Breast epithelium (tissue), 4 donors: ENCODE results near the gene THTPA. TPM values are rescaled to one million over a fixed set of nuclear protein-coding genes. Genes with fewer than 3 reads are reported as not detected.

Experiments
- DNase-seq, 2 donors: peaks; one replicate each; pipeline ENCODE4 v3.0.0-alpha.2; 2019; ENCODE audit warnings: low spot score in 2 of 2
- H3K27ac ChIP-seq, 2 donors: fragments of 200-600 bp; sonication (generic) in 1 of 2; one replicate each; pipeline ENCODE4 v1.5.1; 2016 to 2019; ENCODE audit warnings: mild to moderate bottlenecking in 1 of 2
- H3K27me3 ChIP-seq, 2 donors: fragments of 200-600 bp; sonication (generic) in 1 of 2; one replicate each; pipeline versions ENCODE4 v1.5.1 to v1.6.0; 2017 to 2019; ENCODE audit warnings: control low read depth in 1 of 2, mild to moderate bottlenecking in 1 of 2
- H3K36me3 ChIP-seq: fragments of 200-600 bp; one replicate; pipeline ENCODE4 v1.5.1; 2019
- H3K4me1 ChIP-seq, 2 donors: fragments of 200-600 bp; sonication (generic); one replicate each; pipeline ENCODE4 v1.5.1; 2016 to 2019; ENCODE audit warnings: control low read depth in 1 of 2
- H3K4me3 ChIP-seq, 3 donors: fragments of 200-600 bp; sonication (generic); 1 replicate in 2 of 3; 2 replicates in 1 of 3; pipeline ENCODE4 v1.5.1; 2016 to 2019; ENCODE audit warnings: mild to moderate bottlenecking in 3 of 3, moderate library complexity in 2 of 3
- H3K9me3 ChIP-seq, 2 donors: fragments of 200-600 bp; sonication (generic) in 1 of 2; one replicate each; pipeline ENCODE4 v1.5.1; 2016 to 2019; ENCODE audit warnings: control low read depth in 1 of 2
- POLR2A ChIP-seq: fragments of 450-650 bp; IDR thresholded peaks from one replicate; pipeline ENCODE4 v1.6.1; 2016; ENCODE audit warnings: antibody characterized with exemption, mild to moderate bottlenecking, moderate library complexity
- POLR2AphosphoS5 ChIP-seq, 3 donors: sonication (generic); formaldehyde crosslinking; IDR thresholded peaks; one replicate each; pipeline ENCODE4 v1.6.1; 2017; ENCODE audit warnings: antibody characterized with exemption in 3 of 3
- intact Hi-C: fragments of 100-400 bp; cut with DNase I; formaldehyde crosslinking; loops from one replicate; pipeline ENCODE4 v1.15.1; 2023; ENCODE audit warnings: low total_unique reads
- total RNA-seq, 3 donors: library from RNA; depleted of rRNA; stranded (reverse); fragments of >200 nt; gene quantifications; one replicate each; pipeline ENCODE4 v1.1.0, GENCODE V29; 2016
- TF ChIP-seq, protein P1 (sequence below), 3 donors: fragments of 450-650 bp; IDR thresholded peaks; one replicate each; pipeline ENCODE4 v1.5.1; 2016 to 2017; ENCODE audit warnings: antibody characterized with exemption in 3 of 3, mild to moderate bottlenecking in 3 of 3, moderate library complexity in 3 of 3

The THTPA gene
- total RNA-seq, 3 donors from 2014 or later = 13.6 to 22.1 (median 21.0) TPM

DNA sequence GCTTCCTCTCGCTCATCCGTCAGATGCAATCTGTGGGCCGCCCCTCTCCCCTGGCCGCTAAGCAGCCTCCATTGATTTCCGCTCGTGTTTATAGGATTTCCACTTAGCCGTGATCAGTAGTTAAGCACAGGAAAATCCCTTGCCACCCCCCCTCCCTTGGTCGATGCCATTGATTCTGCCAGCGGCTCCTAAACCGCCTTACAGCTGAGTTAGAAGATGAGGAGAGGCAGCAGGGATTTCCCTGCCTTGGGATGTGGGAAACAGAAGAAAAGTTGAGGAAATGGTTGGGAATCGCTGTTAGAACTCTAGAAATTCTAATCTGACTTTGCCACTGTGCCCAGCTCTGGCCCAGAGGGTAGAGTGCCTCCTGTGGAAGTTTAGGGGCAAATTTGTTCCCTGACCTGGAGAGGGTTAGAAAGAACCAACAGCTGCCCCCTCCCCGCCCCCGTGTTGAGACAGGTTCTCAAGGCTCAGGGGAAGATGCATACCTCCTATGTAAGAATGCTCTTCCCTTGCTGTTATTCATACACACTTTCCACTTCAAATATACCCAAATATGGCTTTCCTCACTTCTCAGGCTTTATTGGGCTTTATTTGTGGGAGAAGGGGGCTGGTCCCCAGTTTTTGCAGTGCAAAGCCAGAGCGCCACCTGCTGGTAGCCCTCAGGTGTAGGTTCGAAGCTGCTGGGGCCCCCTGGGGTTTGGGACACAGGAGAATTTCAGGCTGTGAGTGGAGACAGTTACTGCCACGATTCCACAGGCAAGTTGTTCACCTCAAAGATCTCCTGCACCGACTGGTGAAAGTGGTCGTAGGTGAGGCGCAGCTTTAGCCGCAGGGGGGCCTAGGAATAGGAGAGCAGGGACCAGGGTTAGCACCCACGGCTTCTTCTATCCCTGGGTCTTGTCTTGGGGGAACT, 3.2 kb downstream of the THTPA start:
- no peaks in the 10 kb centered on the region for H3K36me3 ChIP-seq
- H3K4me1 ChIP-seq = no peaks in the 10 kb centered on the region
- H3K27me3 ChIP-seq = no peaks in the 10 kb centered on the region
- no peaks in the 10 kb centered on the region for H3K9me3 ChIP-seq
- TF ChIP-seq, protein P1, sequence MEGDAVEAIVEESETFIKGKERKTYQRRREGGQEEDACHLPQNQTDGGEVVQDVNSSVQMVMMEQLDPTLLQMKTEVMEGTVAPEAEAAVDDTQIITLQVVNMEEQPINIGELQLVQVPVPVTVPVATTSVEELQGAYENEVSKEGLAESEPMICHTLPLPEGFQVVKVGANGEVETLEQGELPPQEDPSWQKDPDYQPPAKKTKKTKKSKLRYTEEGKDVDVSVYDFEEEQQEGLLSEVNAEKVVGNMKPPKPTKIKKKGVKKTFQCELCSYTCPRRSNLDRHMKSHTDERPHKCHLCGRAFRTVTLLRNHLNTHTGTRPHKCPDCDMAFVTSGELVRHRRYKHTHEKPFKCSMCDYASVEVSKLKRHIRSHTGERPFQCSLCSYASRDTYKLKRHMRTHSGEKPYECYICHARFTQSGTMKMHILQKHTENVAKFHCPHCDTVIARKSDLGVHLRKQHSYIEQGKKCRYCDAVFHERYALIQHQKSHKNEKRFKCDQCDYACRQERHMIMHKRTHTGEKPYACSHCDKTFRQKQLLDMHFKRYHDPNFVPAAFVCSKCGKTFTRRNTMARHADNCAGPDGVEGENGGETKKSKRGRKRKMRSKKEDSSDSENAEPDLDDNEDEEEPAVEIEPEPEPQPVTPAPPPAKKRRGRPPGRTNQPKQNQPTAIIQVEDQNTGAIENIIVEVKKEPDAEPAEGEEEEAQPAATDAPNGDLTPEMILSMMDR (IDR thresholded peaks at IDR 0.05) = peak; percentile 49 to 56 (median 53)
- TF ChIP-seq POLR2AphosphoS5 (IDR thresholded peaks at IDR 0.05) (no peak), POLR2A (no peak)
- no peak overlapping the region for H3K4me3 ChIP-seq
- no peak overlapping the region for H3K27ac ChIP-seq
- DNase-seq = no peak
- intact Hi-C loops = loop anchor here (10.0 kb wide), 1 partner anchor 254 kb away; the partner anchor contains the start of genes BCL2L2 and PPP1R3E

DNA sequence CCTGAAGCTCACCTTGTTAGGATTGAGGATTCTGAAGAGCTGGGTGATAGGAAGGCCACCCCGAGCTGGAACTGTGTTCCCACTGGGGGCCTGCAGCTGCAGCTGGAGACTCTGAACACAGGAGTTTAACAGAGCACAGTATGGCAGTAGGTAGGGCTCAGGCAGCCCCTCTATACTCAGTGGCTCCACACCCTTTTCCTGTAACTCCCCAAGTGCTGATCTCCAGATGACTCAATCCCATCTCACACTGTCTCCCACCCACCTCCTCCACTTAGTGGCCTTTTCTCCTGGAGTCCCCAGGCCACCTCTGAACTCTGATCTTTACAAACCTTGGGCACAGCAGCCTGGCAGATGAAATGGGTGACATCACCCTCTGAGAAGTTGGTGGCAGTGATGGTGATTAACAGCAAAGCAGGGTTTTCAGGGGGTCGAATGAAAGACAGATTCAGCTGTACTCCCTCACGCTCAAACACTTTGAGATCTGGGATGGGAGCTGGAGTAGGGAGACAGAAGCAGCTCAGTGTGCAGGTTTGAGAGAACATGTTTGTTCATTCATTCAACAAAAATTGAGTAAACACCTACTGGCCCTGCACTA, 4.0 kb downstream of the THTPA start:
- no peaks in the 10 kb centered on the region for H3K36me3 ChIP-seq
- DNase-seq = no peak
- no peaks in the 10 kb centered on the region for H3K27me3 ChIP-seq
- no peaks in the 10 kb centered on the region for H3K4me1 ChIP-seq
- H3K9me3 ChIP-seq = no peaks in the 10 kb centered on the region
- H3K27ac ChIP-seq = no peak overlapping the region
- intact Hi-C loops = loop anchor here (5.0 to 10.0 kb wide), 3 partner anchors 83 to 792 kb away; partner anchors contain the start of genes BCL2L2 and PPP1R3E
- H3K4me3 ChIP-seq = no peak overlapping the region
- TF ChIP-seq POLR2A (no peak), POLR2AphosphoS5 (IDR thresholded peaks at IDR 0.05) (no peak)
- TF ChIP-seq, protein P1 (IDR thresholded peaks at IDR 0.05) = no peak

DNA sequence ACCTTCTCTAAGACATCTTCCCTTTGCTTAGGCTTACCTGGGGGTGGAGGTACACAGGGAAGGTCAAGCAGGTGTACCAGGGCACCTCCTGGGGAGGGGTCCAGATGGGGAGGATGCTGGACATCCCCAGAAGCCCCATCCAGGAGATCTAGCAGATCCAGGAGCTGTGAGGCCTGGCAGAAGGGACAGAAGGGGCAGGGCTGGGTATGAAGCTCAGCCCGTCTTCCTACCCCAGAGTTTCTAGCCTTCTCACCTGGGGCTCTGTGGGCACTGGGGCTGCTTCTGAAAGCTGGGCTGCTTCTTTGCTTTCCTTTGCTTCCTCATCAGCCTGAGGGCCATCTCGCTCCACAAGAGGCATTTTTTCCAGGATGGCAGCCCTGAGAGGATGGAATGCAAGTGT, 5.2 kb downstream of the THTPA start:
- intact Hi-C loops = loop anchor here (5.0 kb wide), 2 partner anchors 84 to 791 kb away; no protein-coding TSS in a partner anchor
- TF ChIP-seq POLR2A (no peak), POLR2AphosphoS5 (IDR thresholded peaks at IDR 0.05) (no peak)
- TF ChIP-seq, protein P1 (IDR thresholded peaks at IDR 0.05) = no peak
- Histone ChIP-seq H3K36me3 (no peaks in the 10 kb centered on the region), H3K4me1 (no peaks in the 10 kb centered on the region), H3K4me3 (no peak overlapping the region), H3K27me3 (no peaks in the 10 kb centered on the region), H3K9me3 (no peaks in the 10 kb centered on the region), H3K27ac (peak overlapping the region; percentile 63 to 76)
- no peak for DNase-seq

DNA sequence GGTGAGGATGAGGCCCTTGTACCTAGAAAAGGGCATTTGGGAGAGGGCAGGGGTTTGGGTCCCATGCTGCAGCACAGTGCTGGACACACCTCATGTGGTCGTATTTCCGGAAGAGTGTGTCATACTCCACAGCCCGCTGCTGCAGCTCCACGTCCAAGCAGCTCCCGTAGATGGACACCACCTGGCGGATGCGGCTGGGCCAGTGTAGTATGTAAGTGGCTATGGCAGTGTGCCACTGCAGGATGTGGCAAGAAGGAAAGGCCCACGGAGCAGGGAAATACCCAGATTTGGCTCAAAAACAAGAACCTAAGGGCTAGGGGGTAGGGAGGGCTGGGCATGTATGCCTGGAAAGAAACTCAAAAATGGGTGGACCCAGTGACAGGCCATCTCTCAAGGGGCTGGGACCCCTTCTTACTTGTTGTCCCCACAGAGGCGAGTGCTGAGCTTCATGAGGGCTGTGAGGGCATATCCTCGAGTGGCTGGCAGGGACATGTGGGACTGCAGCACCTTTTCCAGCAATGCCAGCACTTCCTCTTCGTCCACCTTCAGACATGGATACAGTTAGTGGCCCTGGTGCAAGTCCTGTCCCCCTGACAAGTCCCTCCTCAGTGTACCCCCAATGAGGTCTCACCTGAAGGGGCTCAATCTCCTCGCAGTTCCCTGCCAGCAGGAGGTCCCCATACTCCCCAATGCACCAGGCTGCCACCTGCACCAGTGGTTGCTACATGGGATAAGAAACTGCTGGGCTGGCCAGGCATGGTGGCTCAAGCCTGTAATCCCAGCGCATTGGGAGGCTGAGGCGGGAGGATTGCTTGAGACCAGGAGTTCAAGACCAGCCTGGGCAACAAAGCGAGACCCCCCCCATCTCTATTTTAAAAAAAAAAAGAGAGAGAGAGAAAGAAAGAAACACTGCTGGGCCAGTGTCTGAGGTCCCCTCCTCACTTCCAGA, 6.1 kb downstream of the THTPA start:
- peaks cover 0 to 4% of the 10 kb centered on the region in 2 donors for H3K4me1 ChIP-seq
- peak overlapping the region; percentile 63 to 76 for H3K27ac ChIP-seq
- TF ChIP-seq POLR2AphosphoS5 (IDR thresholded peaks at IDR 0.05) = no peak
- TF ChIP-seq, protein P1 (IDR thresholded peaks at IDR 0.05) = no peak
- no peak for TF ChIP-seq POLR2A
- DNase-seq = peak in 1 of 2 donors; percentile 73
- H3K9me3 ChIP-seq = no peaks in the 10 kb centered on the region
- no peak overlapping the region for H3K4me3 ChIP-seq
- H3K27me3 ChIP-seq = no peaks in the 10 kb centered on the region
- intact Hi-C loops = loop anchor here (5.0 kb wide), 2 partner anchors 85 to 790 kb away; no protein-coding TSS in a partner anchor
- no peaks in the 10 kb centered on the region for H3K36me3 ChIP-seq
